Measurements from ENCODE around the gene LTBP1. TPM values are rescaled to one million over a fixed set of nuclear protein-coding genes. Genes with fewer than 3 reads are reported as not detected.

LTBP1 gene
- total RNA-seq, 2 experiments from 2014 or later: 0.06 TPM; not detected in 1

DNA sequence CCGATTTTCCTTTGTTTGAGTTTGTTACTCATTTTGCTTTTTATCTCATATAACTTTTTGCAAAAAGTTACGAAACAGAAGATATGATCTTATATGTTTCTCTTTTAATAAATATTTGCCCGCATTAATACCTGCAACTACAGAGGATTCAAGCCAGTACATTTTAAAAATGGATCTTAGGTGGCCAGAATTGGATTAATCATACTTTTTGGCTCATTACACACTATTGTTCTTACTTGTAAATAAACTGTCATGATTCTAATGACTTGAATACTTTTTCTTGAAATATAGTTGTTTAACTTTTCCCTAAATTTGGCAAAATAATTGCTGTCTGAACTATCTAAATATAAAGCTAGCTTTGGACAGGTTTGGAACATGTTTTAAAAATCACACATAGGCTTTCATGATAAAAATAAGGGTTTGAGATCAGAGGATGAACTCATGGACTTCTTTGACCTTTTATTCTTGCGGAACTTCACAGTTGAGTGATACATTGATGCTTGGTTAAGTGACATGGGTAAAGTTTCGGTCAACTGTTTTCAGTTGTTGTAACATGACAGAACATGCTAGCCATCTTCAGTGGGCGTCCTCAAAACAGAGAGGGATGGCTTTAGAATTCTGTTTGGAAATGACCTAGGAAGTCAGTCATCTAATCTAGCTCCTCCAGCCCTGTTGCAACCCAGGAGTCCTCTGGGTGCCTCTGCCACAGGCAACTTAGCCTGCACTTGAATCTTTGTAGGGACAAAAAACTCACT is 44.5 kb downstream of the LTBP1 start:
- H3K36me3 Mint-ChIP-seq (ENCODE audit: low read depth): no peaks in the 10 kb centered on the region
- CTCF ChIA-PET: interaction anchor here (0.5 kb wide), 1 partner anchor 159 kb away, joined by 5 read pairs; no protein-coding TSS in a partner anchor
- intact Hi-C loops (cut with DNase I, micrococcal nuclease): no loop called here

GRCh38 chr2:32993005-32993539 is 46.3 kb downstream of the LTBP1 start:
- H3K27ac Mint-ChIP-seq: no peak overlapping the region

More for the DNA sequence above, 44.5 kb downstream of the LTBP1 start:
- no peak for TF ChIP-seq CTCF (IDR thresholded peaks at IDR 0.05)
- Histone ChIP-seq H3K27ac (ENCODE audit: low read depth in 1 of 2, low read length in 2 of 2) (no peak overlapping the region), H3K27me3 (ENCODE audit: control insufficient read depth in 1 of 2, insufficient read depth in 2 of 2, low read length in 2 of 2) (no peaks in the 10 kb centered on the region), H3K4me3 (ENCODE audit: low read length) (no peak overlapping the region), H3K9me3 (ENCODE audit: control insufficient read depth in 1 of 2, insufficient read depth in 1 of 2, low read length in 2 of 2) (no peaks in the 10 kb centered on the region), H3K4me1 (ENCODE audit: insufficient read depth, low read length) (no peaks in the 10 kb centered on the region), H3K36me3 (ENCODE audit: insufficient read depth, low read length) (no peaks in the 10 kb centered on the region)
- Mint-ChIP-seq H3K27me3 (peaks cover 14% of the 10 kb centered on the region), H3K9me3 (no peaks in the 10 kb centered on the region), H3K4me3 (no peak overlapping the region), H3K27ac (no peak overlapping the region), H3K4me1 (ENCODE audit: low read depth) (no peaks in the 10 kb centered on the region)
- no peak for DNase-seq
- ATAC-seq (ENCODE audit: poor library complexity): no peak
- POLR2A ChIA-PET: no interaction called here

GRCh38 chr2:32997705-32998104 is 51.0 kb downstream of the LTBP1 start:
- no peaks in the 10 kb centered on the region for H3K36me3 ChIP-seq (ENCODE audit: insufficient read depth, low read length)
- no peak overlapping the region for H3K4me3 ChIP-seq (ENCODE audit: low read length)
- DNase-seq: no peak
- intact Hi-C loops (cut with DNase I, micrococcal nuclease): no loop called here
- H3K4me1 Mint-ChIP-seq (ENCODE audit: low read depth): no peaks in the 10 kb centered on the region
- ATAC-seq (ENCODE audit: poor library complexity): no peak
- H3K27ac Mint-ChIP-seq: no peak overlapping the region
- H3K27me3 ChIP-seq (ENCODE audit: control insufficient read depth in 1 of 2, insufficient read depth in 2 of 2, low read length in 2 of 2): no peaks in the 10 kb centered on the region
- ChIA-PET POLR2A (no interaction called here), CTCF (no interaction called here)
- H3K27me3 Mint-ChIP-seq: peaks cover 3% of the 10 kb centered on the region
- TF ChIP-seq CTCF (IDR thresholded peaks at IDR 0.05): no peak
- H3K27ac ChIP-seq (ENCODE audit: low read depth in 1 of 2, low read length in 2 of 2): no peak overlapping the region
- no peaks in the 10 kb centered on the region for H3K36me3 Mint-ChIP-seq (ENCODE audit: low read depth)
- H3K9me3 ChIP-seq (ENCODE audit: control insufficient read depth in 1 of 2, insufficient read depth in 1 of 2, low read length in 2 of 2): peaks cover 0 to 5% of the 10 kb centered on the region in 2 experiments
- no peaks in the 10 kb centered on the region for H3K4me1 ChIP-seq (ENCODE audit: insufficient read depth, low read length)
- H3K9me3 Mint-ChIP-seq: no peaks in the 10 kb centered on the region
- no peak overlapping the region for H3K4me3 Mint-ChIP-seq

More at GRCh38 chr2:32993005-32993539, 46.3 kb downstream of the LTBP1 start:
- Histone ChIP-seq H3K4me1 (ENCODE audit: insufficient read depth, low read length) (no peaks in the 10 kb centered on the region), H3K4me3 (ENCODE audit: low read length) (no peak overlapping the region), H3K36me3 (ENCODE audit: insufficient read depth, low read length) (no peaks in the 10 kb centered on the region), H3K9me3 (ENCODE audit: control insufficient read depth in 1 of 2, insufficient read depth in 1 of 2, low read length in 2 of 2) (peaks cover 0 to 5% of the 10 kb centered on the region in 2 experiments), H3K27me3 (ENCODE audit: control insufficient read depth in 1 of 2, insufficient read depth in 2 of 2, low read length in 2 of 2) (no peaks in the 10 kb centered on the region), H3K27ac (ENCODE audit: low read depth in 1 of 2, low read length in 2 of 2) (no peak overlapping the region)
- ChIA-PET POLR2A (no interaction called here), CTCF (no interaction called here)
- no peak overlapping the region for H3K4me3 Mint-ChIP-seq
- ATAC-seq (ENCODE audit: poor library complexity) (no peak), DNase-seq (no peak)
- H3K4me1 Mint-ChIP-seq (ENCODE audit: low read depth): no peaks in the 10 kb centered on the region
- no peak for TF ChIP-seq CTCF (IDR thresholded peaks at IDR 0.05)
- no peaks in the 10 kb centered on the region for H3K36me3 Mint-ChIP-seq (ENCODE audit: low read depth)
- intact Hi-C loops (cut with DNase I, micrococcal nuclease): no loop called here
- no peaks in the 10 kb centered on the region for H3K9me3 Mint-ChIP-seq
- H3K27me3 Mint-ChIP-seq: peaks cover 12% of the 10 kb centered on the region
